Measurements from ENCODE around the gene F12.
A peak's percentile ranks its signal among the peaks of the same experiment; 100 is the strongest.
"Not testable (repeated sequence)": the region's sequence is repeated elsewhere in the genome, so short reads cannot be mapped to it uniquely, and the experiment has no call there.

Gene F12

GRCh38 chr5:177390363-177391300, 18.7 kb downstream of the F12 start:
- peak in 54 of 58 donors; percentile 13 to 87 (median 56) for DNase-seq

DNA sequence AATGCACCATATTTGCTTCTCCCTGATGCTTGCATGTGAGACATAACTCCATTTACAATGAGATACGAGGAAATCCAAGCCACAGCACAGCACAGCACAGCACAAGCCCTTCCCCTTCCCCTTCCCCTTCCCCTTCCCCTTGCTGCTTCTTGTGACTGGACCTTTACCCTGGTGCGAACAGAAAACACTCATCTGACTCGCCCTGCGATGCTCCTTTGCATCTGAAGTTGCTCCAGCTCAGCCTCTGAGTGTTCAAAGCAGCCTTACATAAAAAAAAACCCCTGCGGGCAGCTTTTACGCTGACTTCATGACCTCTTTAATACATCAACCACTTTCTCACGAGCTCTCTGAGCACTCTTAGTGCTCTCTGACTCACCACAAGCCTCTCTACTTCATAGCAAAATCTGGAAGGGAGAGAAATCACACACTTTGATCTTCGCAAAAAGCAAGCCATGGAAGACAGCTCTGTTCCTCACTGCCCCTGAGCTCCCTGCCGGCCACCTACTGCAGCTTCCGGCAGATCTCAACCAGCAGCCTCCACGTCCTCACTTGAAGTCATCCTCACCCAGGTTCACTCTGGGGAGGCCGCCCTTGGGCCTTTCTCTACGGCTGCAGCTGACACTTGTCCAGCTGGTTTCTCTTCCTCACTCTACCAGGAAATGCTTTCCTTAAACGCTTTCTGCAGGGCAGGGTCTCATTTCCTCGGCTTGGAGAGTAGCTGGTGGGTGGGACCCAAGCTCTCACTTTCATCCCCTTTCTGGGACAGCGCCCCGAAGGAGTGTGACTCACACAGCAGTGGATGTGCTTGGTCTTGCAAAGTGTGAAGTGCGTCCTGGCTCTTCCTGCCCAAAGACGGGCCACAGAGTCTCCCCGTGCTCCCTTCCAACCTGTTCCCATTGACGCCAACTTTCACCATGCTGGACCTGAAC, 19.9 kb downstream of the F12 start:
- no peak for DNase-seq

GRCh38 chr5:177388521-177389052, 20.8 kb downstream of the F12 start:
- DNase-seq: no peak

DNA sequence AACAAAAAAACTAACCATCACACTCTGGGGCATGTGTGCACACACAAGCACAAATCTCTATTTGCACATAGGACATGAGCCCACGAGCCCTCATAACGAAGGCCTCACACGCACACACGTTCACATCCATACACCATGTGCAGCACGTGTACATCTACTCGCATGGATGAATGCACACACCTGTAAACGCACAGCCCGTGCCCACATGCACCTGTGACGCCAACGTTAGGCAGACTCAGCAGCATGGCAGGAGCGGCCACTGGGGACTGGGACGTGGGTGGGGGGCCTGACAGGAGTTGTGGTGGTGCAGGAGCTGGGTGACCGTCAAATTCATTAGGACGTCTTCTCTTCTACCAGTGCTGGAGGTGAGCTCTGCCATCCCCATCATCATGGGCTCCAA, 22.0 kb downstream of the F12 start:
- no peak for DNase-seq

GRCh38 chr5:177386542-177386941, 22.8 kb downstream of the F12 start:
- no peak for DNase-seq

DNA sequence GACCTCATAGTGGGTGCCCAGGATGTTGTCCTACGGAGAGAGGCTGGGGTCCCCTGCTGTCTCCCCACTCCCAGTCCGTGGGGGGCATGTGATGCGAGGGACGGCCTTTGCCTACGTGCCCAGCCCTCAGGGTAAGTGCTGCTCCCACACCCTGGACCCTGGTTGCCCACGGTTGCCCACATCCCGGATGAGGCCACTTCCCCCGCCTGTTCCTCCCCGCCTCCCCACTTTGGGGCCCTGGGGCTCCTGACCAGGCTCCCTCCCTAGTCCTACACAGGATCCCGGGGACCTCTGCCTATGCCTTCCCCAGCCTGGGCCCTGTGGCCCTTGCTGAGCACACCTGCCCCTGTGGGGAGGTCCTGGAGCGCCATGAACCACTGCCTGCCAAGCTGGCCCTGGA, 23.6 kb downstream of the F12 start:
- DNase-seq: no peak

DNA sequence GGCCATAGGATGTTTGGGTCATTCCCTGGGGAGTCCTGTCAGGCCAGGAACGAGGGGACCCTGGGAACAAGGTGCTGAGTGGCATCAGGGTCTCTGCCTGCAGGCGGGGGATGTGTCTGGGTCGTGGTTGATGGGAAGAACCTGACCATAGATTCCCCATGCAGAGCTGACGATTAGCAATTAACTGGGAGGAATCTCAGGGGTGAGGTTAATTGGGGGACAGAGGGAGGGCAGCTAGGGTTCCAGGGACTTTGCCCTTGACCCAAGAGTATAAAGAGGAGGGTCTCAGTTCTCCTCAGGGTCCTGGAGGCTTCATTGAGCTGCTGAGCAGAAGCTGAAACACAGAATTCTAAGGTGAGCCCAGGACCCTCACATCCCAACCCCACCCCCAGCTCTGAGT, 25.2 kb downstream of the F12 start, which contains the start of gene SLC34A1:
TSS of gene SLC34A1 (plus strand) at position 301 of the 400 bp plus-strand sequence. CDS start 1,308 bp downstream, outside the sequence.
- no peak for DNase-seq

GRCh38 chr5:177383181-177383580, 26.2 kb downstream of the F12 start:
- DNase-seq: no peak

DNA sequence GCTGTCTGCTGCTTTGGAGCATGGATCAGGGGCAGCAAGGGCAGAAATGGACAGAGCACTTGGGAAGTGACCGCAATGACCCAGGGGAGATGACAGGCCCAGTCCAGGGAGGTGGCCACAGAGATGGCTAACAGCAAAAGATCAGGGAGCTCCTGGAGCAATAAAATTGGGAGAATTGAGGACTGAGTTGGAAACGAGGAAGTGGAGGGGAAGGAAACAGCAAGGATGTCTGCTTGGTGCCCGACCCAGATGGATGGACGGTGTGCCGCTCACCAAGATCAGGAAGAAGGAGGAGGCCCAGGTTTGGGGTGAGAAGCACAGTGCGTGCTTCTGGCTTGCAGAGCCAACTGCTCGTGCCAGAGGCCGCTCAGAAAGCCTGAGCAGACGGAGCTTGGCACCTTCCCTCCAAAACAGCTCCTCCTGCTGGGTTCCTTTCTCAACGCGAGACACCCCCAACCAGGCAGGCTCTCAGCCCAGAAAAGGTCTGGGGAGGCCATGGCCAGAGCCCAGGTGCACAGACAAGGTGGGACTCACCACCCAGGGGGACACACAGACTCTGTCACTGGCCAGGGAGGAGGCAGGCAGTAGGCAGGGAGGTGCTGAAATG, 26.8 kb downstream of the F12 start:
- DNase-seq: peak in 34 of 58 donors; percentile 4 to 68 (median 30)

GRCh38 chr5:177380805-177381126, 28.6 kb downstream of the F12 start:
- no peak for DNase-seq

- peak in 2 of 58 donors; percentile 5 to 12 for DNase-seq
These were observed 30.2 kb downstream of the F12 start for GRCh38 chr5:177378884-177379883.

- DNase-seq: no peak
These were observed 31.2 kb downstream of the F12 start for GRCh38 chr5:177377851-177378776.

DNA sequence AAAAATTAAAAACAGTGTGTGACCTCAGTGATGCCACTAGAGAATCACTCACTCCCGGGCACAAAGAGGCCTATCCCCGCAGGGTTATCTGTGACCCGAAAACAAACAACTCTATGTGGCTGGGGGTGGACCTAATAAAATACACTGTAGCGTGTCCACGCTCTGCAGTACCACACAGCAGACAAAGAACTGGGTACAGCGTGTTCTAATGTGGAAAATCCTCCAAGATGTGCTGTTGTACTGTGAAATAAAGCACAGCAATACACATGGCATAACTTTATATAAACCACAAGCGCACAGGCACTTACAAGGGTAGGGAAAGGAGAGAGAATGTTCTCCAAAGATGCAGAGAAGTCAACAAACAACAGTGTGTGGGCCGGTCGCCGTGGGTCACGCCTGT, 33.3 kb downstream of the F12 start:
- DNase-seq: peak in 1 of 58 donors; percentile 21

- not testable (repeated sequence) for DNase-seq
These were observed 33.8 kb downstream of the F12 start for GRCh38 chr5:177375516-177375915.

- no peak for DNase-seq
These were observed 35.2 kb downstream of the F12 start for GRCh38 chr5:177374211-177374610.

DNA sequence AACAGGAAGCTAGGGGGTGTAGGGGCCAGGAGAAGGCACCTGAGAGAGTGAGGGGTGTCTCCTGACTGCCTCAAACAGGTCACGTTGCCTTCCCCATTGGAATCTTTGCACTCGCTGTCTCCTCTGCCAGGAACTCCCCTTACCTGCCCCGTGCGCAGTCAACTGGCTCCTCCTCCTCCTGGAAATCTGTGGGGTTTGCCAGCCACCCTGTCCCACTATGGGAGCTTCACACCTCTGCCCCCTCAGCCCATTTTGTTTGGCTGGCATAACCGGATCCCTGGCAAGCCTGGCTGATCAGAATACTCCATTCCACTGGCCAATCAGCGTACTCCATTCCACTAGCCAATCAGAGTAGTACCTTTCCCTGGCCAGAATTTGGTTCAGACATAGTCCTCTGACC, 35.6 kb downstream of the F12 start:
- peak in 1 of 58 donors; percentile 30 for DNase-seq

- no peak for DNase-seq
These were observed 36.5 kb downstream of the F12 start for GRCh38 chr5:177372910-177373309.

DNA sequence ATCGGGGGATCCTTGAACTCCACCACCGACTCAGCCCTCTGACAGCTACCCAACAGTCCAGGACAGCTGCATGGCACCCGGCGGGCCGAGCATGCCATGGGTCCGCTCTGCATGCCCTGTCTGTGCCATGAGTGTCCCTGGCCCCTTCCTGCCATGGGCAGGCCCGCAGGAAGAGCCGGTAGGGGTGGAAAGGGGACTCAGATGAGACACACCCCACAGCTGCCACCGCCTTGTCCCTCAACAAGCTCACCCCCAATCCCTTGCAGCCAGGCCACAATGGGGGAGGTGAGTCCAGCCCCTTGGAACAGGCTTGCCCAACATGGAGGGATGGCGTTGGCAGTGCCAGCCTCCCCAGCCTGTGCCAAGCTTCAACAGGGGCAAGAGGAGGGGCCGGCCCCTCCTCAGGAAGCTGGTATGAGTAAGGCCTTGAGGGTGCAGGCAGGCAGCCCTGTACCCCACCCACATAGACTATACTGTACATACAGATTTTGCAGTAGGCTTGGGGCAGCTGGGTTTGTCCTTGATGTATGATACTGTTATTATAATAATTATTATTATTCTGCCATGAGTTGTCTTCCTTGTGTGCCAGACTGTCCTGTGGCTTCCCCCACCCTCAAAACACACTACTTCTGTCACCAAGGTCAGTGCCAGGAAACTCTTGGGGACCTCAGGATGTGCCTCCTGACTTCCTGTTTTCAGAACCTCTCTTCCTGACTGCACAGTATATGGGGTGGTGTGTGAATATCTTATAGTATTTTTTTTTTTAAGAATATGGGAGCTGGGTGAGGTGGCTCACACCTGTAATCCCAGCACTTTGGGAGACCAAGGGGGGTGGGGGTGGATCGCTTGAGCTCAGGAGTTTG, 37.1 kb downstream of the F12 start:
- DNase-seq: no peak

All from anterior cingulate cortex (tissue), 58 donors.